Liver (tissue), 9 donors: ENCODE measurements around the gene PITX2. TPM values are rescaled to one million over a fixed set of nuclear protein-coding genes. Genes with fewer than 3 reads are reported as not detected.

ENCODE experiments used
- DNase-seq: peaks from one replicate; pipeline ENCODE4 v3.0.0-alpha.2; 2017; ENCODE audit warnings: low spot score
- H3K27ac ChIP-seq, 2 donors: one replicate each; pipeline ENCODE4 v1.7.0; 2013; ENCODE audit warnings: inconsistent platforms in 2 of 2, low read length in 2 of 2, control low read depth in 1 of 2, low read depth in 1 of 2, mild to moderate bottlenecking in 1 of 2
- H3K27me3 ChIP-seq, 4 donors: one replicate each; pipeline versions ENCODE4 v1.6.1 to v1.7.0; 2013; ENCODE audit warnings: low read length in 3 of 4, inconsistent platforms in 1 of 4, mild to moderate bottlenecking in 1 of 4, moderate library complexity in 1 of 4; ENCODE audit not compliant: control insufficient read depth in 4 of 4, insufficient read depth in 4 of 4
- H3K36me3 ChIP-seq, 4 donors: one replicate each; pipeline versions ENCODE4 v1.6.1 to v1.7.0; 2013; ENCODE audit warnings: low read length in 3 of 4, mild to moderate bottlenecking in 3 of 4, low read depth in 1 of 4, moderate library complexity in 1 of 4; ENCODE audit not compliant: control insufficient read depth in 4 of 4, insufficient read depth in 3 of 4
- H3K4me1 ChIP-seq, 4 donors: one replicate each; pipeline versions ENCODE4 v1.6.1 to v1.7.0; 2013; ENCODE audit warnings: low read length in 3 of 4, mild to moderate bottlenecking in 3 of 4, moderate library complexity in 1 of 4; ENCODE audit not compliant: control insufficient read depth in 4 of 4, insufficient read depth in 4 of 4
- H3K4me3 ChIP-seq, 3 donors: one replicate each; pipeline versions ENCODE4 v1.6.1 to v1.7.0; 2013; ENCODE audit warnings: low read length in 3 of 3, control low read depth in 1 of 3, low read depth in 1 of 3, mild to moderate bottlenecking in 1 of 3
- H3K9ac ChIP-seq, 2 donors: one replicate each; pipeline ENCODE4 v1.7.0; 2013; ENCODE audit warnings: low read length in 2 of 2, mild to moderate bottlenecking in 2 of 2, moderate library complexity in 2 of 2, control low read depth in 1 of 2, low read depth in 1 of 2
- H3K9me3 ChIP-seq, 4 donors: one replicate each; pipeline versions ENCODE4 v1.6.1 to v1.7.0; 2013; ENCODE audit warnings: low read length in 3 of 4; ENCODE audit not compliant: control insufficient read depth in 4 of 4
- ATF3 ChIP-seq: IDR thresholded peaks from 2 replicates; pipeline ENCODE4 v1.6.1; 2016; ENCODE audit warnings: antibody characterized with exemption
- FOXA1 ChIP-seq: IDR thresholded peaks from 2 replicates; pipeline ENCODE4 v1.6.1; 2016; ENCODE audit warnings: antibody characterized with exemption
- GABPA ChIP-seq, 2 donors: IDR thresholded peaks in 1 of 2; conservative IDR thresholded peaks in 1 of 2; 2 replicates each; pipeline ENCODE4 v1.6.1; 2016; ENCODE audit warnings: antibody characterized with exemption in 2 of 2, mild to moderate bottlenecking in 1 of 2, moderate library complexity in 1 of 2
- HNF4G ChIP-seq: IDR thresholded peaks from 2 replicates; pipeline ENCODE4 v1.6.1; 2016; ENCODE audit warnings: antibody characterized with exemption
- MAX ChIP-seq: IDR thresholded peaks from 2 replicates; pipeline ENCODE4 v1.6.1; 2016; ENCODE audit warnings: antibody characterized with exemption
- RAD21 ChIP-seq, 2 donors: IDR thresholded peaks; 2 replicates each; pipeline ENCODE4 v1.6.1; 2016; ENCODE audit warnings: antibody characterized with exemption in 2 of 2, mild to moderate bottlenecking in 2 of 2
- REST ChIP-seq: IDR thresholded peaks from 2 replicates; pipeline ENCODE4 v1.6.1; 2016; ENCODE audit warnings: antibody characterized with exemption, mild to moderate bottlenecking
- SP1 ChIP-seq: IDR thresholded peaks from 2 replicates; pipeline ENCODE4 v1.6.1; 2018; ENCODE audit warnings: antibody characterized with exemption, mild to moderate bottlenecking
- YY1 ChIP-seq: IDR thresholded peaks from 2 replicates; pipeline ENCODE4 v1.6.1; 2016; ENCODE audit warnings: antibody characterized with exemption, mild to moderate bottlenecking
- WGBS: extraction: QIAGEN DNeasy Blood & Tissue Kit; methylation state at CpG from one replicate; pipeline ENCODE4 v1.1.7; 2013; 5-methylcytosine and 5-hydroxymethylcytosine counted together
- polyA plus RNA-seq, 2 donors: library from polyadenylated mRNA; stranded (reverse) in 1 of 2; unstranded in 1 of 2; fragments of 200-250 nt in 1 of 2; fragments of >200 nt in 1 of 2; fragmentation: Nextera tagmentation in 1 of 2; extraction: Ambion mirVana in 1 of 2; gene quantifications; one replicate each; pipeline versions ENCODE4 v1.2.1 to v1.2.3, GENCODE V29; 2013 to 2015
- total RNA-seq, 2 donors: library from RNA; depleted of rRNA; stranded (reverse); fragments of >200 nt; gene quantifications; one replicate each; pipeline ENCODE4 v1.2.3, GENCODE V29; 2014
- donor health status: healthy.
- donor health status: healthy.
- donor health status: healthy.
- donor health status: healthy.
- donor health status: healthy.

PITX2 gene
- total and polyA plus RNA-seq, 4 donors = 0.06 TPM; not detected in 3

GRCh38 chr4:110663738-110664444 lies 41.0 kb upstream of the PITX2 start:
- WGBS = 25% methylated on average over 2 of the region's 2 CpGs
- Histone ChIP-seq H3K27me3 (no peaks in the 10 kb centered on the region), H3K4me1 (no peaks in the 10 kb centered on the region), H3K9ac (no peak overlapping the region), H3K9me3 (peaks cover 0 to 3% (median 1%) of the 10 kb centered on the region in 4 donors), H3K4me3 (no peak overlapping the region), H3K36me3 (no peaks in the 10 kb centered on the region), H3K27ac (no peak overlapping the region)
- TF ChIP-seq HNF4G (no peak), ATF3 (no peak), FOXA1 (no peak), YY1 (no peak), GABPA (IDR thresholded peaks at IDR 0.05 in 1 of 2, conservative IDR thresholded peaks at IDR 0.05 in 1 of 2) (no peak), MAX (no peak)
- DNase-seq = no peak

GRCh38 chr4:110663206-110663605 lies 40.3 kb upstream of the PITX2 start:
- Histone ChIP-seq H3K4me1 (no peaks in the 10 kb centered on the region), H3K9me3 (peaks cover 0 to 6% (median 2%) of the 10 kb centered on the region in 4 donors), H3K4me3 (no peak overlapping the region), H3K9ac (no peak overlapping the region), H3K36me3 (no peaks in the 10 kb centered on the region), H3K27ac (no peak overlapping the region), H3K27me3 (peaks cover 0 to 3% (median 0%) of the 10 kb centered on the region in 4 donors)
- WGBS = 78% methylated on average over 1 of the region's 1 CpG
- no peak for TF ChIP-seq MAX
- no peak for TF ChIP-seq REST
- no peak for TF ChIP-seq RAD21 (IDR thresholded peaks at IDR 0.05)
- TF ChIP-seq ATF3 = no peak
- no peak for TF ChIP-seq HNF4G
- TF ChIP-seq YY1 = no peak
- DNase-seq = no peak

GRCh38 chr4:110660755-110661154 lies 37.9 kb upstream of the PITX2 start:
- H3K27ac ChIP-seq = no peak overlapping the region
- TF ChIP-seq SP1 = no peak
- H3K4me3 ChIP-seq = no peak overlapping the region
- 78% methylated on average over 2 of the region's 2 CpGs for WGBS
- no peak for DNase-seq
- H3K27me3 ChIP-seq = peaks cover 0 to 11% (median 0%) of the 10 kb centered on the region in 4 donors
- no peak overlapping the region for H3K9ac ChIP-seq
- H3K36me3 ChIP-seq = no peaks in the 10 kb centered on the region
- no peaks in the 10 kb centered on the region for H3K4me1 ChIP-seq
- H3K9me3 ChIP-seq = peaks cover 0 to 6% (median 2%) of the 10 kb centered on the region in 4 donors
